HG03139 (cell line): ENCODE results near the gene IFITM2.
A peak's percentile ranks its signal among the peaks of the same experiment; 100 is the strongest.
"Not testable (repeated sequence)": the region's sequence is repeated elsewhere in the genome, so short reads cannot be mapped to it uniquely, and the experiment has no call there.

Experiments
- ATAC-seq: cut with Tn5 transposase; IDR thresholded peaks from one replicate; pipeline ENCODE4 v1.9.1; 2021; ENCODE audit not compliant: unreplicated experiment

Gene IFITM2

GRCh38 chr11:306645-307371 lies 808 bp upstream of the IFITM2 start:
- no peak for ATAC-seq

DNA sequence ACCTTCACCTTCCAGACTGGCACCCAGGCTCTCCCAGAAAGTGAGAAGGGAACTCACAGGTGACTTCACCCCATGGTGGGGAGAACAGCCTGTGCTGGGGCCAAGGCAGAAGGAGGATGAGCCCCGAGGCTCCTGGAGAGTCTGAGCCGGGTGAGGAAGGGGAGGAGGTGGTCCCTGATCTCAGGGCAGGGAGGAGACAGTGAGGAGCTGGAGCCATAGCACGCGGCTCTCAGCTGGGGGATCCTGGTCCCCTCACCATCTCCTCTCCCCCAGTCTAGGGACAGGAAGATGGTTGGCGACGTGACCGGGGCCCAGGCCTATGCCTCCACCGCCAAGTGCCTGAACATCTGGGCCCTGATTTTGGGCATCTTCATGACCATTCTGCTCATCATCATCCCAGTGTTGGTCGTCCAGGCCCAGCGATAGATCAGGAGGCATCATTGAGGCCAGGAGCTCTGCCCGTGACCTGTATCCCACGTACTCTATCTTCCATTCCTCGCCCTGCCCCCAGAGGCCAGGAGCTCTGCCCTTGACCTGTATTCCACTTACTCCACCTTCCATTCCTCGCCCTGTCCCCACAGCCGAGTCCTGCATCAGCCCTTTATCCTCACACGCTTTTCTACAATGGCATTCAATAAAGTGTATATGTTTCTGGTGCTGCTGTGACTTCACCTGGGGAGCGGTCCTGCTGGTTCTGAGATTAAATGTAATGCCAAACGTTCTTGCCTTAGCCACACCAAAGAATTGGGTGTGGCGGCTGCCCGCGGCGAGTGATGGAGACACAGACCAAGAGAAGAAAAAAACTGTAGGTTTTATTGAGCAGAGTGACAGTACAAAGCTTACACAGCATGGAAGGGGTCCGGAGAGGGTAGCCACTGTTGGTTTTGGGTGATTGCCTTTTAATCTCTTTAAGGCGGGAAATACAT lies 1.4 kb downstream of the IFITM2 start:
- ATAC-seq: not testable (repeated sequence)

DNA sequence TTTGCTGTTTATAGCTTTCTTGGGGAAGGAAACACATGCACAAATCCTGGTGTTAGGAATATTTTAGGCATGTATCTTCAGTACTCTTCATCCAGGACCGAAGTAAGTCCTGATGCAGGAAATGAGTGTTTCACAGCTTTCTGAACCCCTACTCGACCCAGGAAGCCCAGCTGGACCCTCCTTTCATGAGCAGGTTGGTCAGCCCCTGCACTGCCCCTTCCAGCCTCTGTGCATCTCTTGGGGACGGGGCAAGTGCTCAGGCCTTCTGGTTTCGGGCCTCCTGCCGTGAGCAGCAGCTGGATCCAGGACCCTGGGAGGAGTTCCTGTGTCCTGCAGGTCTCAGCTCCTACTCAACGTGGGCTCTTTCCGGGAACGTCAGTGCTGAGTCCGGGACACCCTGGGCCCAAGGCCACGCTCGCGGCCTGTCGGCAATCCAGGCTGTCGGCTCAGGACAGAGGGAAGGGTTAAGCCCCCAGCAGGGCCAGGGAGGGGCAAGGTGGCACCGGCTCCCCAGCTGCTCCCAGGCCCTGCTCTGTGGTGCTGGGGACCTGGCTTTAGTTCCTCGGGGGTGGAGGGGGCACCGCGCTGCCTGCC lies 2.5 kb downstream of the IFITM2 start:
- not testable (repeated sequence) for ATAC-seq

- not testable (repeated sequence) for ATAC-seq
Observed at GRCh38 chr11:311013-311748, 3.6 kb downstream of the IFITM2 start.

DNA sequence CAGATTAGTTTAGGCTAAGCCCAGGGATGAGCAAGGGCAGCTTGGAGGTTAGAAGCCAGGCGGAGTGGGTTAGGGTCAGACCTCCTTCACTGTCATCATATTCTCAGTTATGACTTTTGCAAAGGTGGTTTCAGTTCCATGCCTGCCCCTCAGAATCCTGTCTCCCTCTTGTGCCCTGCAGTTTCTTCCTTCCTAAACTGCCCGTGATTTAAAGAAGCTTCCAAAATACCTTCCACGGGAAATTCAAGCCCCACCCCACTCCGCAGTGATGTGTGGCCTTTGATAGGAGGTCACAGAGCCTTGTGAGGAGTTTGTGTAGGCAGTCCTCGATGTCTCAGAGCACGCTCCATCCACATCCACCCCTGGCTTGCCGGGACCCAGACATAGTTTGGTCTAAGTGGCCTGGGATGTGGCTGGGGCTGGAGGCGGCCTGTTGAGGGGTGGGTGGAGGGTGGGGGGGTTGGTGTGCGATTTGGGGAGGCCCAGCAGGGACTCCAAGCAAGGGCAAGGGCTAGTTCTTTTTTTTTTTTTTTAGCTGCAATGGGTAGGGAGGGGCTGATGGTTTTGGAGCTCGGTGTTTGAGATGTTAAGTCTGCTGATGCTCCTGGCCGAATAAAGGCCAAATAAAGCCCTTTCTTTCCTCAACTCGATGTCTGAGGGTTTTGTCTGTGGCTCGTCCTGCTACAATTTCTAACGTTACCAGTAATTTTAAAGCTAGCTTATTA lies 4.6 kb downstream of the IFITM2 start:
- ATAC-seq: no peak

DNA sequence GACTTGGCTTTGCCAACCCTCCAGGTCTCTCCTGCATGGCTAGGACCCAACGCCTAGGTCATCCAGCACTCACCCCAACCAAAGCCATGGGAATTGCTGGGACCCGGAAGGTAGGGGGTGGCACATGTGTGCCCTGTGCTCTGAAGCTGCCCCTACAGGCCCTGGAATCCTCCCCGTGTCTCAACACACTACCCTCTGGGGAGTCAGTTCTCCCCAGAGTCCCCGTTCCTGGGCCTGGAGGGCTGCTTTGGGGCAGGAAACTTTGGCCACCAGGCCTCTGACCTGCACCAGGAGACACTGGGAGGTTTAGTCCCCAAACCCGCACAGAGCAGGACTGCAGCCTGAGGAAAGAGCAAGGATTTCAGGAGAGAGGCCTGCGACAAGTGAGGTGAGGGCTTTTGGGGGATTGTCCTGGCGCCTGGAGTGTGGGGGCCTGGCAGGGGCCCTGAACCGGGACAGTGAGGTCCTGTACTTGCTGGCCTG lies 5.7 kb downstream of the IFITM2 start:
- ATAC-seq: no peak

DNA sequence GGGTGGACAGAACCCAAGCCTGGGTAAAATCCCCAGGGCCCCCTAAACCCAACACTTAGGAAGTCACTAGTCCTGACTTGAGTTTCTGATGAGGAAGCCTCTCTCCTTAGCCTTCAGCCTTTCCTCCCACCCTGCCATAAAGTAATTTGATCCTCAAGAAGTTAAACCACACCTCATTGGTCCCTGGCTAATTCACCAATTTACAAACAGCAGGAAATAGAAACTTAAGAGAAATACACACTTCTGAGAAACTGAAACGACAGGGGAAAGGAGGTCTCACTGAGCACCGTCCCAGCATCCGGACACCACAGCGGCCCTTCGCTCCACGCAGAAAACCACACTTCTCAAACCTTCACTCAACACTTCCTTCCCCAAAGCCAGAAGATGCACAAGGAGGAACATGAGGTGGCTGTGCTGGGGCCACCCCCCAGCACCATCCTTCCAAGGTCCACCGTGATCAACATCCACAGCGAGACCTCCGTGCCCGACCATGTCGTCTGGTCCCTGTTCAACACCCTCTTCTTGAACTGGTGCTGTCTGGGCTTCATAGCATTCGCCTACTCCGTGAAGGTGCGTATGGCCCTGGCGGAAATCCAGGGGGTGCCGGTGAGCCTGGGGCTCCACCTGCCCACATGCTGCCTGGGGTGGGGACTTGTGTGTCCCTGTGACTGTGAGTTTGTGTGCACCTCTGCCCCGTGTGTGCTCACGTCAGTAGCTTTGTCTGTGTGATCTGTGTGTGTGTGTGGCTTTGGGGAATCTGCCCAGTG lies 6.4 kb downstream of the IFITM2 start, which contains the start of gene IFITM1:
Gene IFITM1, plus strand, starts transcription at position 254 of the 767 bp plus-strand sequence. Its CDS starts 131 bp downstream, at position 385.
- ATAC-seq: no peak

DNA sequence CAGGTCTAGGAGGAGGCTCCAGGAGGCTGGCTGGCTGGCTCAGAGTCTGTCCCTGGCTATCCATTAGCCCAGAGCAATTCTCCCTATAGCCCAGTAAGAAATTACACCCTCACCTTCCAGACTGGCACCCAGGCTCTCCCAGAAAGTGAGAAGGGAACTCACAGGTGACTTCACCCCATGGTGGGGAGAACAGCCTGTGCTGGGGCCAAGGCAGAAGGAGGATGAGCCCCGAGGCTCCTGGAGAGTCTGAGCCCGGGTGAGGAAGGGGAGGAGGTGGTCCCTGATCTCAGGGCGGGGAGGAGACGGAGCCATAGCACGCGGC lies 6.9 kb downstream of the IFITM2 start:
- not testable (repeated sequence) for ATAC-seq

GRCh38 chr11:315051-315481 lies 7.5 kb downstream of the IFITM2 start:
- ATAC-seq: no peak

DNA sequence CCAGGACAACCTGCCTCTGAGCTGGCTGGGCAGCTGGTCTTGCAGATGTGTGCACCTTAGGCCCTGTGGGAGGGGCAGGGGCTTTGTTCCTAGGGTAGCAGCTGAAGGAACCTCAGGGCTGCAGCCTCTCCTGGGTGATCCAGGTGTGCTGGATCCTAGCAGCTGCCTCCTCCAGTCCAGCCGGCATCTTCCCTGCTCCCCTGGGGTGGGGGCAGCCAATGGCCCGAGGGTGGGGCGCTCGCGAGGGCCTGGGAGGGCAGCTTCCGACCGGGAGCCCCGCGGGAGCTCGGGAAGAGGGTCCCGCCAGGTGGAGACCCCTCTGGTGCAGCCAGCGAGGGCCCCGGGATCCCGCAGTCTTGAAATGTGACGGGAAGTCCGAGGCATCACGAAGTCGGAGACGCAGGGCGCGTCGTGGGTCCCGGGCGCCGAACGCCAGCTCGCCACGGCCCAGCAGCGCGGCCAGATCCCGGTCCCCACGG lies 7.9 kb downstream of the IFITM2 start:
- no peak for ATAC-seq

GRCh38 chr11:316031-316701 lies 8.6 kb downstream of the IFITM2 start:
- ATAC-seq: no peak

- no peak for ATAC-seq
Observed at GRCh38 chr11:316891-317301, 9.3 kb downstream of the IFITM2 start.

GRCh38 chr11:317668-318404 lies 10.2 kb downstream of the IFITM2 start:
- not testable (repeated sequence) for ATAC-seq

DNA sequence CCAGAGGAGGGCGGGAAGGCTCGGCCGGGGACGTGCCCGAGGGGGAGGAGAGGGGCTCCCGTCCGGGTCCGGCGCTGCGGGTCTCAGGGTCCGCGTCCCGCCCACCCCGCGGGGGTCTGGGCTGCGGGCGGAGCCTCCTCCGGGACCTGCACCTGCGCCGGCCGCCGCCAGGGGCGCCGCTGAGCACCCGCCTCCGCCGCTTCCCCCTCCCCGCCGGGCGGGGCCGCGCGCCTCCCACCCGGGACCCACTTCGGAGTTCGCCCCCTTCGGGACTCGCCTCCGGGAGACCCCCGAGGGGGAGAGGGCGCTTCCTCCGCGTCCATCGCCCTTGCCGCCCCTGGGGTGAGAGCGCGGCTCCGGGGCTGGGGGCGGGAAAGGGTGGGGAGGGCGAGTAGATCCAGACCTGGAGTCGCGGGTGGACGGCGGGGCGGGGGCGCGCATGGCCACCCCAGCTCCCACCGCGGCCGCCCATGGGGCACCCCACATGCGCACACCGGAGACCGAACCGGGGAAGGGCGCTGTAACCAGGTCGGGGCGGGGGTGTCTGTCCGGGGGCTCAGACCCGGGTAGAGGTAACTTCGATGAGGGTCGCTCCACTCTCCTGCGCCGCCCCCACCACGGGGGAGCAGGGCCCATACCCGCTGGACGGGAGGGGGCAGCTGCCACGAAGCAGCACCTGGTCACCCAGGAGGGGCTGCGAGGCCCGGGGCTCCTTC lies 10.9 kb downstream of the IFITM2 start:
- peak; percentile 35 for ATAC-seq

DNA sequence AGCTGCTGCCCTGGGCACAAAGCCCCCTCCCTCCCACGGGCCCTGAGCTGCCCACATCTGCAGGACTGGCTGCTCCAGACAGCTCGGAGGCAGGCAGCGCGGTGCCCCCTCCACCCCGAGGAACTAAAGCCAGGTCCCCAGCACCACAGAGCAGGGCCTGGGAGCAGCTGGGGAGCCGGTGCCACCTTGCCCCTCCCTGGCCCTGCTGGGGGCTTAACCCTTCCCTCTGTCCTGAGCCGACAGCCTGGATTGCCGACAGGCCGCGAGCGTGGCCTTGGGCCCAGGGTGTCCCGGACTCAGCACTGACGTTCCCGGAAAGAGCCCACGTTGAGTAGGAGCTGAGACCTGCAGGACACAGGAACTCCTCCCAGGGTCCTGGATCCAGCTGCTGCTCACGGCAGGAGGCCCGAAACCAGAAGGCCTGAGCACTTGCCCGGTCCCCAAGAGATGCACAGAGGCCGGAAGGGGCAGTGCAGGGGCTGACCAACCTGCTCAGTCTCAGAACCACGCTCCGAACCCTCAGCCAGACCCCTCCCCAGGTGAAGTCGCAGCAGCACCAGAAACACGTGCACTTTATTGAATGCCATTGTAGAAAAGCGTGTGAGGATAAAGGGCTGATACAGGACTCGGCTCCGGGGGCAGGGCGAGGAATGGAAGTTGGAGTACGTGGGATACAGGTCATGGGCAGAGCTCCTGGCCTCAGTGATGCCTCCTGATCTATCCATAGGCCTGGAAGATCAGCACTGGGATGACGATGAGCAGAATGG lies 11.7 kb downstream of the IFITM2 start:
- ATAC-seq: peak; percentile 10

DNA sequence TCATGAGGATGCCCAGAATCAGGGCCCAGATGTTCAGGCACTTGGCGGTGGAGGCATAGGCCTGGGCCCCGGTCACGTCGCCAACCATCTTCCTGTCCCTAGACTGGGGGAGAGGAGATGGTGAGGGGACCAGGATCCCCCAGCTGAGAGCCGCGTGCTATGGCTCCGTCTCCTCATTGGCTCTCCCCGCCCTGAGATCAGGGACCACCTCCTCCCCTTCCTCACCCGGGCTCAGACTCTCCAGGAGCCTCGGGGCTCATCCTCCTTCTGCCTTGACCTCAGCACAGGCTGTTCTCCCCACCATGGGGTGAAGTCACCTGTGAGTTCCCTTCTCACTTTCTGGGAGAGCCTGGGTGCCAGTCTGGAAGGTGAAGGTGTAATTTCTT lies 12.3 kb downstream of the IFITM2 start:
- ATAC-seq: not testable (repeated sequence)

GRCh38 chr11:324156-324555 lies 16.5 kb downstream of the IFITM2 start:
- no peak for ATAC-seq
